ENCODE data around the gene KIRREL1. TPM values are rescaled to one million over a fixed set of nuclear protein-coding genes. Genes with fewer than 3 reads are reported as not detected.

The KIRREL1 gene
- total RNA-seq, 1 experiment from 2014 or later, result 30.5 TPM

- Histone ChIP-seq H3K27me3 (ENCODE audit: insufficient read depth, low read length) (no peaks in the 10 kb centered on the region), H4K20me1 (ENCODE audit: control insufficient read depth, insufficient read depth, insufficient read length) (no peaks in the 10 kb centered on the region), H3K79me1 (ENCODE audit: insufficient read depth, low read depth, low read length, poor library complexity, severe bottlenecking) (peaks cover 4% of the 10 kb centered on the region), H3K14ac (ENCODE audit: insufficient read depth, low read length) (no peak overlapping the region), H3K23ac (ENCODE audit: insufficient read length, low read depth, low read length) (no peak overlapping the region), H3K9ac (ENCODE audit: extremely low read depth, insufficient read length, low read length) (no peak overlapping the region), H2BK5ac (ENCODE audit: insufficient read length, low read length) (no peak overlapping the region), H3K79me2 (ENCODE audit: insufficient read depth, low read length) (no peaks in the 10 kb centered on the region; the same call in 1 of the 2 replicates), H2BK120ac (ENCODE audit: low read depth, low read length, poor library complexity, severe bottlenecking) (no peak overlapping the region), H4K8ac (replicated peaks; ENCODE audit: insufficient read length, low read depth, low read length) (no peak overlapping the region), H4K91ac (ENCODE audit: insufficient read length, low read depth, low read length) (no peak overlapping the region), H4K5ac (ENCODE audit: insufficient read length, low read depth, low read length) (no peak overlapping the region), H3K4me1 (ENCODE audit: insufficient read depth, low read length) (peaks cover 18% of the 10 kb centered on the region), H3K4ac (ENCODE audit: low read depth, low read length) (no peak overlapping the region), H2BK15ac (ENCODE audit: low read depth, low read length) (no peak overlapping the region), H2AK5ac (ENCODE audit: insufficient read length, low read length) (no peak overlapping the region), H3K18ac (ENCODE audit: insufficient read length, low read depth, low read length) (no peak overlapping the region), H2BK12ac (ENCODE audit: insufficient read length, low read depth, low read length) (no peak overlapping the region), H3K23me2 (ENCODE audit: insufficient read length, low read depth, low read length, poor library complexity, severe bottlenecking) (no peaks in the 10 kb centered on the region), H3K27ac (ENCODE audit: insufficient read length, low read depth, low read length) (no peak overlapping the region), H3K56ac (ENCODE audit: insufficient read length, low read depth, low read length) (no peak overlapping the region), H3K9me3 (ENCODE audit: control insufficient read depth, low read depth, low read length) (no peaks in the 10 kb centered on the region), H3K4me2 (ENCODE audit: insufficient read depth, insufficient read length, low read length) (no peak overlapping the region), H2BK20ac (ENCODE audit: low read depth, low read length, poor library complexity, severe bottlenecking) (no peak overlapping the region), H2AFZ (ENCODE audit: low read length) (no peak overlapping the region), H3T11ph (ENCODE audit: low read length) (no peak overlapping the region)
- no peak for TF ChIP-seq CTCF (conservative IDR thresholded peaks at IDR 0.05)
- Mint-ChIP-seq H3K36me3 (ENCODE audit: insufficient read depth in 1 of 3, low read depth in 3 of 3) (peaks cover 0 to 5% (median 4%) of the 10 kb centered on the region in 3 experiments; a peak in 4 of 7 replicates), H3K27me3 (ENCODE audit: low read depth) (no peaks in the 10 kb centered on the region), H3K9me3 (no peaks in the 10 kb centered on the region), H3K27ac (no peak overlapping the region; a peak in 1 of 7 replicates), H3K4me3 (no peak overlapping the region), H3K4me1 (peaks cover 38 to 56% of the 10 kb centered on the region in 2 experiments)
- no peak for DNase-seq
These were observed 46.9 kb downstream of the KIRREL1 start for GRCh38 chr1:158040323-158040722.

All from H9 (cell line).